Renal cortex interstitium (tissue), 11 donors: ENCODE data around the gene OPCML. TPM values are rescaled to one million over a fixed set of nuclear protein-coding genes. Genes with fewer than 3 reads are reported as not detected.

Experiments
- DNase-seq, 11 donors: peaks; one replicate each; pipeline ENCODE4 v3.0.0-alpha.2; 2013; ENCODE audit warnings: low read depth in 9 of 11, low spot score in 4 of 11; ENCODE audit errors: extremely low read depth in 1 of 11
- polyA plus RNA-seq, 3 donors: library from polyadenylated mRNA; unstranded; fragments of 120-200 nt; gene quantifications; one replicate each; pipeline ENCODE4 v1.2.1, GENCODE V29; 2013; ENCODE audit not compliant: insufficient read length in 3 of 3

OPCML gene
- polyA plus RNA-seq, 3 donors: 13.2 to 15.8 (median 15.2) TPM

DNA sequence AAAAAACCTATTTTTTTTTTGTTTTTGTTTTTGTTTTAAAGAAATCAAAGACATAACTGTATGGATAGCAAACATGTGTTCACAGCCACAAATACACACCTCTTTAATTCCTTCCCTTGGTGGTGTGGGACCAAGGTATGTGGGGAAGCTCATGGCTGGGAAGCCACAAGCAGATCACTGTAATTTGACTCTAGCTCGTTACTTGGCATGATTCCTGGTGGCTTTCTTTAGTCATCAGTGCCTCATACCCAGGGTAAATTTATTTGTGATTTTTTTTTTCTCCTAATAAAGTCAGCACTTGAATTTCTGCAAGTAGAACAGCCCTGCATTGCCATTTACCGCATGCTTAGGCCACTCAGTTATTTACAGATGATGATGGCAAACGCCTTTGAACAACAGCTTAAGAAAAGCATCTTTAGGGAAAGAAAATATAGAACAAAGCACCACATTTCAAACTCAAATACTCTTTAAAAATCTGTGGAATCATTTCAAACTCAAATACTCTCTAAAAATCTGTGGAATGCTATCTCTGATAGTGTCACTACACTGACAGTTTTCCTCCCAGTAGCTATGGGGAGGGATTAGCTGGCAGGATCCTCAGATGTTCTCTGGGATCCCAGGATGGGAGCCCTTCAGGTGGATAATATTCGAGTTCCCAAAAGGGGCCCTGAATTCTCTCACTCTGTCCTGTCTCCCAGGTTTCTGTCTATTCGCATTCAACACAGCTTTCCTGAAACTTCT lies 687.2 kb downstream of the OPCML start:
- no peak for DNase-seq

DNA sequence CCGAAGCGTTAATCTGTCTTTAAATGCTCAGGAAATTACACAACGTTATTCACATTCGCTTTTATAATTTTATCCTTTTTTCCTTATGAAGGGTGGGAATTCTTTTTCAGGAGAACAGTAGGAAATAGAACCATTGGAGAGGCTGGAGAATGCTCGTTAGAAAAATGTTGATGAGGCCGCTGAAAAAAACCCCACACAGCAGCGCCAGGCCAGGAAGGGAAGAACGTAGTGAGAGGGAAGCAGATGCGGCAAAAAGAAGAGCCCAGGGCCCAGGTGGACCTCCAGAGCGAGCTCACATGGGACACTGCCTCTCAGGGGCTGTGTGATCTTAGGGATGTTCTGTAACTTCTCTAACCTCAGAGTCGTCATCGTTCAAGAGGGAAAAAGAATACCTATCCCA lies 691.6 kb downstream of the OPCML start:
- no peak for DNase-seq

DNA sequence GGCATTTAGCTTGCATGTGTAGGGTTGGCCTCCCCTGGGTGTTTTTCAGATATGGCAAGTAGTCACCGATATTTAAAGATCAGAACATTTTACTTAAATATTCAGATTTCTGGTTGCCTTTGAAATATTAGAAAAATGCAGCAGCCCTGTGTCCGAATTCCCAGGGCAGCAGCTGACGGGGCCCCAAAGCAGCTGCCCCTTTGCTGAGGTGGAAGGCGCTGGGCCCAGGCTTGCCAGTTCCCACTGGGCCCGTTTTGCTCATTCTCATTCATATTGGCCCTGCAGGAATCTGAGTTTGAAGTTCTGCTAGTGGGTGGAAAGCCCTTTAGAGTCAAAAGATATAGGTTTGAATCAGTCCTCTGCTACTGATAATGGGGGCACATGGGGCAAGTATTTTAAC lies 692.1 kb downstream of the OPCML start:
- no peak for DNase-seq

DNA sequence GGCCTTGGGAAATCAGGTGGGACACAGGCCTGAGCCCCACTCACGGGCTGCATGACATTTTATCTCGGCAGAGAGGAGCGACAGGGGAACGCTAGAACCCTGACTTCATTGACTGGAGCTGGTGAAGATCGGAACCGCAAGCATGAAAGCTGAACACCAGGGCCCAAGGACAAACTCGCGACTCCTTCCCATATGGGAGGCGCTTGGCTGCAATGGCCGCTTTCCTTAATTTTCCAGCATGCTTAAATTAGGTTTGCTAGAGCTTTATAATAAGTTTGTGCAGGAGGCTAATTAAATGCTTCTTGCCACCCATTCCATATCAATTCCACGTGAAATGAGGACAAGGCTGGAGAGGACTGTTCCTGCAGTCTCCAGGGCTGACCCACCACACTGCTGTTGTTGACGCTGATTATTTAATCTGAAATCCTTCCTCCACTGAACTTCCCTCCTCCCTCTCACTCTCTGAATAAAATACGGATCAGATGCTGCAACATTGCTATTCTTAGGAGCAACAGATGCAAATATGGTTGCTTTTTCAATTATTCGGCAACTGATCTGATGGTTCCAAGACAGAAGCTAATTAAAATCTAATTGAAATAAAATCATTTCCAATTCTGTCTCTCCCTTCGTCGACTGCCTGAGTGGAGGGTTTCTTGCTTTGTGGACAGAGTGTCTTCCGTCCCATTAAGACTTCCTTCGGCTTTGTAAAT lies 692.9 kb downstream of the OPCML start:
- DNase-seq: no peak

DNA sequence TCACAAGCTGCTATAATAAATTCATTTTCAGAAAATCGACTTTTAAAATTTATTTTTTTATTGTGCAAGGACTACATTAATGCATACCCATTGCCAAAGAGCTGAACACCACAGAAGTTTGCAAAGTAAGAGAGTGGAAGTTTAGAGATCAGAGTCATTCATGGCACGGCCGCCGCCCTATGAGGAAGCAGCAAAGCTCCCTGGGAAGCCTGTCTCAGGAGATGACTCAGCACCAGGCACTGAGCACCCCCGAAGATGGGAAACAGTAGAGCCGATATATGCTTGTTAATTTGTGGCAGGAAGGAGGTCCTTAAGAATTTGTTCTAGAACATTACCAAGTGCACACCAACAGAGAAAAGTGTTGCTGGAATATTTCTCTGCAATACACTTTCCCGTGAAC lies 693.7 kb downstream of the OPCML start:
- DNase-seq: no peak

DNA sequence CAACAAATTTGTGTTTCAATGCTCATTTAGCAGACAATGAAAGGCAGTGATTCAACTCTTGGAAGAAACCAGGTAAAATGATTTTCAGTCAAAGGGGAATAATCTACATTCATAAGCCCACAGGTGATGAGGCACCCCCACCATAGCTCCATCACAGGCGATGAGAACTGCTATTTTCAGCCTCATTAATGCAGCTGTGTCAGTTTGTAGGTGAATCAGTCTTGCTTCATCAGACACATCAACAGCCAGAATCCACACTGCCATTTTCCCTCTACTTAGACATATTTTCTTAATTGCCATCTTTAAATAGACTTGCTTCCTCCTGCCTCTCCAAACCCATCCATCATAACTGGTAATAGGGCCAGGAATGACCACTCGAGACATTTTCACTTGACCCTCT lies 701.0 kb downstream of the OPCML start:
- DNase-seq: no peak

DNA sequence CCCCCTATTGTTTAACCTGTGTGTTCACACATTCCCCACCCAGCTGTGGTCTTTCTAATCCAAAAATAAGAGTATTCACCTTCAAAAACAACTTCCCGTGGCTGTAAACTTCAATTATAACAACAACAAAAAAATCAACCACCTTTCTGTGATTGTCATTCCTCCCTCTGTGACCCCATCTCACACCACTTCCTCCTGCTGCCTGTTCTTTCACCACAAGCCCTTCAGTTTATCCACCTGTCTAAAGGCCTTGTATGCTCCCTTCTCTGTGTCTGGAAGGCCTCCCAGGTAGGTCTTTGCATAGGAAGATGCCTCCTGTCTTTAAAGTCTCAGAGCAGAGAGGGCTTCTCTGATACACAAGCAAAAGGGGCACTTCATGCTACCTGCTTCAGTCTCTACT lies 707.7 kb downstream of the OPCML start:
- no peak for DNase-seq

DNA sequence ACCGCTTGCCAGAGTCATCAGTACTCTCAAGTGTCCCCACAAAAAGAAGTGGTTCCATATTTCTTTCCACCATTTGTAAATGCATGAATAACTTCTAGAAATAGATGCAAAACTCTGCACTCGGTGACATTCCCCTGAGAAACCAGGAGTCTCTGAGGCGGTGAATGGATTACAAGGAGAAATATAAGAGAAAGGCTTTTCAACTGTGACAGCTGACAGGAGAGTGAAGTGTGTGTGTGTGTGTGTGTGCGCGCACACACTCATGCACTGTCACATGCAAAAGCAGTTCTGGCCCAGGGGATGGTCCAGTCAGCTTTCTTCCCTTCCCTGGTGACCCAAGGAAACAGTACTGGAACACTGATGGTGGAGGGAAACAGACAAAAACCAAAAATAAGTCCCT lies 710.0 kb downstream of the OPCML start:
- no peak for DNase-seq

DNA sequence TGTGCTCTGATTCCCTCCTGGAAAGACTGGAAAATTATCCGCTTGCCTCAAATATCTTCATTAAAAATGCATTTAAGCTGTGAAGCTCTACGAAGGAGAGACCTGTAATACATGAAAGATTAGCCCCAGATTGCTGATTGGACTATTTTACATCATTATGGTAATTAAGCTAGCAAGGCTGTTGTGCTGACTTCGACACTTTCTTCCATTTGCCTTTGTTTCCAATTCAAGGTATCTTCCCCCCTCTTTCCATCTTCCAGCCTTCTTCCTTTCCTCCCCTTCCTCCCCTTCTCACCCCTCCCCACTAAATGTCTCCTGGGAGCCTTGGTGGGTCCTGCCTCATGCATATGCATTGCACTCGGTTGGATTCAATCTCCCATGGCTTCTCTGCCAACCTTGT lies 710.8 kb downstream of the OPCML start:
- DNase-seq: no peak

DNA sequence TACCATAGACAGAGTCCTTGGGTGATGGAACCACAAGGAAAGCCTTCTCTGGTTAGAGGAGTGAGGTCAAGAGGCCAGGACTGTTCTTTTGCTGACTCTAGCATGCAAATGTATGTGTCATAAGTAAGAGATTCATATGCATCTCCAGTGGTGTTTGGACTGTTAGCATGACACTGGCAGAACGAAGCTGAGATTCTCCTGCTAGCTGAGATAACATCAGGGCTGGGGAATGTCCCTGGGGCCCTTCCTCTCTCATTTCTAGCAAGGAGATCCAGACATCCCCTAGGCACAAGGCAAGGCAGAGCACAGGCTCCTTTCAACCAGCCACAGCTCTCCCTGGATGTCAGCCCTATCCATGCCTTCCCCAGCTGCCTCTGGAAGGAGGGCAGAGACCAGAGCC lies 711.3 kb downstream of the OPCML start:
- no peak for DNase-seq

DNA sequence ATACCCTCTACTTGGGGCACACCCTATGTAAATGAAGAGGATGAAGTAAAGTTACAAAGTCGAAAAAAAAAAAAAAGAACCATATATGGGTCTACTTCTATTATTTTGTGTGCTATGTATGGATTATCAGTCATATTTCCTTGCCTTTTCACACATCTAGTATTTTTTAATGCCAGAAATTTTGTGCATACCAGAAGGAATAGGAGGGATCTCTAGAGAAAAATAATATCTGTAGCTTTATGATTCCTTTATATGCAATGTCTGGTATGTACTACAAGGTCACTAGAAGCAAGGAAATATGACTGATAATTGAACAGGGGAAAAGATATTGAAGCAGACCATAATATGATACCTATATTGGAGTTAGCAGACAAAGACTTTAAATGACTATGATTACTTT lies 713.4 kb downstream of the OPCML start:
- DNase-seq: no peak

DNA sequence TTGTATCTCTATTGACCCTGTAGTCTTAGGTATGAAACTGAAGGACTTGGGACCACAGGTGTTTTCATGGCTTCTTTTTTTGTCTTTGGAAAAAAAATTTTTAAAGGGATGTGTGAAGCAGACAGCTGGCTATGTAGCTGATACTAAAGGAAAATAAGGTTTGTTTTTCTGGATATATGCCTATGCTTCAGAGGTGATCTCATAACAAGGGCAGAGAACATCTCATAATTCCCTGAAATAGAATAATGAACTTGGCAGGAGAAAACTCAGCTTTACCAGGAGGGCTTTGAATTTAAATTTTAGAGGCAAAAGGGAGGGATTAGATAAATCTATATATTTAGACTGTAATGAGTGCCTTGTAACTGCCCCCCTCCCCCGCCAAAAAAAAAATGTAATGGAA lies 714.9 kb downstream of the OPCML start:
- no peak for DNase-seq

DNA sequence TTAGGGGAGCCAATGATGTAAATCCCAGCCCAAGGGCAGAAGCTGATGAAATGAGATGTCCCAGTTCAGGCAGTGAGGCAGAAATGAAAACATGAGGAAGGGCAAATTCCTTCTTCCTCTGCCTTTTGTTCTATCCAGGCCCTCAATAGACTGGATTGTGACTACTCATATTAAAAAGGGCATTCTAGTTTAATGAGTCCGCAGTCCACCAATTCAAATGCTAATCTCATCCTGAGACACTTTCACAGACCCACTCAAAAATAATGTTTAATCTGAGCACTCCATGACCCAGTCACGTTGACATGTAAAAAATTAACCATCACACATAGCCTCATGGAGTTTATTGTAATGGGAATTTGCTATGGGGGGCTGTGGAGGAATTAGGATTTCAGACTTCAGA lies 717.9 kb downstream of the OPCML start:
- DNase-seq: peak in 3 of 11 donors; percentile 15 to 50 (median 16)

DNA sequence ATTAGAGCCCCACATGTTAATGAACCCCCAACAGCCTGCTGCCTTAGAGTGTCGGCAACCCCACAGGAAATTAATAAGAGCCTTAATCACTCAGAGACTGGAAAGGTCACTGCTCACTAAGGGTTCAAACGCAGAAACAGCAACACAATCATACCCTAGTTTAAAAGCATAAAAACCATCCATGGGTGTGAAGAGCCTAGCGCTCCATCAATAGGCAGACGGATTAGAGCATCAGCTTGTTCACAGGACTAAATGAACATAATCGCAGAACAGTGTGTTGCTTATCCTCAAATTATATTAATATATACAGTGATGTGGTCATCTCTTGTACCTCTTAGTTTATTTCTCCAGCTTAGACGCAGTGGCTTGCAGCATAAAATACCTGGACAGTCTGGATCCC lies 720.7 kb downstream of the OPCML start:
- DNase-seq: no peak

DNA sequence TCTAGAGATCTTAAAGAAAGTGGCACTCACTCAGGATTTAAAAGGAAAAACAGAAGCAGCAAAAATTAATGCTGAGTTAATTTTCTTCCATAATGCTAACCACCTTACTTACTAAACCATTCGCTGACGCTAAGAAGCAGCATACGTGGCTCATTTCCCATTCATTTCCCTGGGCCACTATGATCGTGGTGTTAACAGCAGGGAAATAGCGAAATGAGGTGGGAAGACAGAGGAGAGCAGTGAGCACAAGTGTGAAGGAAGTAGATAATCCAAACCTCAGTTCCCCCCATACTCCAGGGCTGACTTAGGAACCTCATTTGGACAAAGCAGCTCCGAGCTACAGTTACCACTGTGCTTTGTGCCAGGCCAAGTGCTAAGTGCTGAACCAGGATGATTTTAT lies 723.2 kb downstream of the OPCML start:
- DNase-seq: no peak

DNA sequence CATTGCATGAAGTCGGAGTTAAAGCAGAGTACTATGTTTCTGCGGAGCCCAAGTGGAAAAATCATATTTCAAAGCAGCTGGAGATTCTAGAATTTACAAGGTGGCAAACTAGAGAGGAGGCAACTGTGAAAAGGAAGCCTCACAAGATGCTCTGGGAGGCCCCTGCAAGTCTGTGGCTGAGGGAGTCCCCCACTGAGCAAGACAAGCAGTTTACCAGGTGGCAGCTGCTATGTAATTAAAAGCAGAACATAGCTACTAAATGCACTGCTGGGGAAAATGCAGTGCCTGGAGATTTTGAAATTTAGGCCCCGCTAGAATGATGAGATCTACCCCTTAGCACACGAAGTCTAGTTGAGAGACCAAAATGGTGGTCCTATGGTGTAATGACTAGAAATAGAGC lies 728.0 kb downstream of the OPCML start:
- DNase-seq: no peak

DNA sequence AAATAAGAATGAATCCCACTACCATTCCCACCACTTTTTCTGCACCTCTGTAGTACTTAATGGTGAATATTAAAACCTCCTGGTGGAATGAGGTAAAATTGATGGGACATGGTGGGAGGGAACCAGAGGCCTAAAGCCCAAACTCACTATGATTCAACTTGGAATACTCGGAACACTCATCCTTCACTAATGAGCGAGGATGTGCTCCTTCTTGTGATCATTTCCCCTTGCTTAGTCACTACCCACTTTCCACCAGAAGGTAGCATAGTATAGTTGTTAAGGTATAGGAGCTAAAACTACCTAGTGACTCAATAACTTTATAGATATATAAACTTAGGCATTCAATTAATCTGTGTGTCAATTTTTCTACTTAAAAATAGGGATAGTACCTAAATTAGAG lies 728.9 kb downstream of the OPCML start:
- DNase-seq: no peak

DNA sequence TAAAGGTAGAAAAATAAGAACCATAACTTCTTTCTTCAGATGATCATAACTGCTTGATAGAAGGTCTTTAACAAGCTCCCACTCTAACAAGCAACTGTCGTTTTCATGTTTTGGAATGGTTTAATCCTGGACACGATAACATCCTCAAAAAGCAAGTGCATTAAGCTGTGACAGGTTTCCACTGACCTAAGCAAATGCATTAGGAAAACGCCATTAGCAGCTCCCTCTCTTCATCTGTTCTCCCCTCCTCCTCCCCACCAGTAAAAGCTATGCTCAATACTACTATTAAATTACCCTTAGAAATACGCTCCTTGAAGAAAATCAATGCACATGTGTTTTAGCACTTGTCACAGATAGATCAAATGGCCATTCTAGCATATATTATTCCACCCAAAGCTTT lies 729.4 kb downstream of the OPCML start:
- DNase-seq: no peak

DNA sequence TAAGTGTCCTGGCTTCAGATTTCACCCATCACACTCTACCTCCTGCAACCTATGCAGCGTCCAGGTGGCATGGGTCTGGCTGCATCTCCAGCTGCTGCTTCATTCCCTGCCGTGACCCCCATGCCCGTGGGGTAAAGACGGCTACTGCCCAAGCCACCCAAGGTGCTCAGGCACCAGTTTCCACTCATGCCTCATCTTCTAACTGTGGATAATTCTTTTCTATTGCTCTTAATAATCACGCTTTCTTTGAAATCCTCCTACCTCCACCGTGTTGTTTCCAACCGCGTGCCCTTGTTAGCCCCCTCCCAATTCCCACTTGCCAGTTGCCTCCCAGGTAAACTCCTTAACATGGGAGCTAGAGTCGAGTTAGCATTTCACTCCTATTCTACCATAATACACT lies 738.5 kb downstream of the OPCML start:
- no peak for DNase-seq

DNA sequence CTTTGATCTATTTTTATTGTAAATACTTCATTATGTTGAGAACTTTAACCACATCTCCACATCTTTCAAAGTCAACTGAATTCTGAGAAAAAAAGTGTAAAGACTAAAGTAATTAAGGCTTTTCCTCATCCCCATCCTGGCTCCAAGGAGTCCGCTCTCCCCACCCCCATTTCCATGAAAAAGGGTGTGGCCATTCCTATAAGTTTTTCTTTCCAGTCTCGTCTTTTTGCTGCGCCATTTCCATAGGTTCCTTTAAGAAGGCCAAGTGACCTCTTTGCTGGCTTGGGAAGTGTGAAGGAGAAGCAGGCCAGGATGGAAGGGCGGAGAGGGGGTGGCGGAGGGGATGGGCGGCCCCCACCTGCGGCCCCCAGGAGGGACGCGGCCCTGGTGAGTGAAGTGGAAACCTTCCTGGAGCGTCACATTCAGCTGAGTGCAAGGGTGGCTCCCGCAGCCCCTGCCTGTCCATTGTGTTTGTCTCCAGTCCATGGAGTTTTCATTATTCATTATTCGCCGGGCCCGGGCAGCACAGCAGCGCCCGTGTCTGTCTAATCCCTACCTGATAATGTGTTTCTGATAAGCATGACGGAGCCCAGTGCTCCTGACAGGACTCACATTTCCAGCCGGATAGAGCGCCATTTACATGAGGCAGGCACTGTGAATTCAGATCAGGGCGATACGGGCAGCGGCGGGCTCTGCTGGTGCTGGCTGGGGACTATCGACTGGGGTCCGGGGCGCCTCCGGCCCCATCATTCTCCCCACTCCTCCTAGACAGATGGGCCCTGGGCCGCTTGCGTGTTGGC lies 739.8 kb downstream of the OPCML start:
- no peak for DNase-seq
